GM19035 (cell line): Measurements from ENCODE around the gene KDELR3.

Experiments
- ATAC-seq: cut with Tn5 transposase; IDR thresholded peaks from one replicate; pipeline ENCODE4 v1.9.1; 2021; ENCODE audit not compliant: unreplicated experiment

Gene KDELR3

DNA sequence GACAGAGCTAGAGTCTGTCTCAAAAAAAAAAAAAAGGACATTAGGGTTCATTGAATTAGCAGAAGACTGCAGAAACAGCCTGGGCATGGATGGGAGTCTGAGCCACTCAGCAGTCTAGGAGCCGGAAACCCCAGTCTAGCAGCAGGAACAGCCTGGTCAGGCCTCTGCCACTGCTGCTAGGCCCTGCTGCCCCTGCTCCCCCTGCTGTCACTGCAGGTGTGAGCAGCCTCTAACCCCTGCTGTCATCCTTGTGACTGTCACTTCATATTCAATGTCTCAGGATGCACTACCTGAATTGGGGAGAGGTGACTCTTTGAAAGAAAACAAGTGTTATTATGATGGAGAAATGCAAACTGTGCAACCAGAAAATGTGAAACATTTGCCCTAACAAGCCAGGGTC is 45.2 kb downstream of the KDELR3 start:
- no peak for ATAC-seq

DNA sequence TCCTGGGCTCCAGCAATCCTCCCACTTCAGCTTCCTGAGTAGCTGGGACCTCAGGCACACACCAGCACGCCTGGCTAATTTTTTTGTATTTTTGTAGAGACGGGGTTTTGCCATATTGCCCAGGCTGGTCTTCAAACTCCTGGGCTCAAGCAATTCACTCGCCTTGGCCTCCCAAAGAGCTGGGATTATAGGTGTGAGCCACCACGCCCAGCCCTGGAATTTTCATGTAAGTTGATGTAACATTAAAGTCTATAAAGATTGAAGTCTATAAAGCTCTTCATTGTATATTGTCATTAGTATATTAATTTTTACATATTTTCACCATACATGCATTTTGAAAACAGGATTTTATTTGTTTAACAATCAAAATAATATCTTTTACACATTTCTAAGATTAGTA is 50.7 kb downstream of the KDELR3 start:
- no peak for ATAC-seq

DNA sequence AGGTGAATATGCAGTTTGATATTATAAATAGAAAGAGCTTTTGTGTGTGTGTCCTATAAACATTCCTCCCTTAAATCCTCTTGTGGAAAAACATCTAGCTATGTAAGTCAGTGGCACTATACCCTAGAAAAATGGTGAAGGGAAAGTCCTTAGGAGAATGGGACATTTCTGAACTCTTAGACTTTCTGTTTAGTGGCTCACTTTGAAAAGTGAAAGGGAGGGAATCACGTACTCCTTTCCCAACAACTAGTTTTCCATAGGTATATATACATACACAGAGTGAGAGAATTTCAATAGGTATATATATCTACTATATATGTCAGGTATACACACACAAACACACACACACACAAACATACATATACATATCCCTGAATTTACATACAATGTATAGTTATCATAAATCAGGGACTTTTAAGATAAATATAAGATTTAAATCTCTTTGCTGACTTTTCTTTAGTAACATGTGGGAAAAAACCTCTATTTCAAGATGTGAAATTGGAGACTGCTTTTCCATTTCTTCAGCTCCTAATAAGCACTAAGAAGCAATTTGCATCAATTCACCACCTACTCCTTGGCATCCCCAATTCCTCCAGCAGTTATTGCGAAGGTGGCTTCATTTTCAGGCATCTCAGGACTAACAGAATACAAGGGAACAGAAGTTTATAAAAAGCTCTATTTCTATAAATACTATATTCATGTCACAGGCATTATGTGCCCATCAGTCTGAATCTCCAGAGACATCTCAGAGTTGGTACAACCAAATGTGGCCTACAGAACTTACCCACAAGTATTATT is 51.8 kb downstream of the KDELR3 start:
- ATAC-seq = no peak

DNA sequence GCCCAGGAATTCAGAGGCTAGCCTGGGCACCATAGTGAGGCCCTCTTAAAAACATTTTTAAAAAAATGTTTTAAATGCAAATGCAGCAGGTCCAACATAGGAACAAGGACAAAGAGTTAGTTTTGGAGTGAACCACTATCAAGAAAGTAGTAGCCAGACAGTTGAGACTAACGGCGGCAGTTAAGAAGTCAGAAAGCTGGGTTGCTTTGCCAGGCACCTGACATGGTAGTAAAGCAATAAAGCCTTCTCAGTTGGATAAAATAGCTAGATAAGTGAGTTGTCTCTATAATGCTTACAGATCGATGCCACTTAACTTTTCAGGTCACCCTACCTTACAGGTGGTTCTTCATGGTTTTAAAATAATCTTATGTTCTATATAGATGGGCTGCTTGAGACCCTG is 55.1 kb downstream of the KDELR3 start:
- ATAC-seq = no peak

DNA sequence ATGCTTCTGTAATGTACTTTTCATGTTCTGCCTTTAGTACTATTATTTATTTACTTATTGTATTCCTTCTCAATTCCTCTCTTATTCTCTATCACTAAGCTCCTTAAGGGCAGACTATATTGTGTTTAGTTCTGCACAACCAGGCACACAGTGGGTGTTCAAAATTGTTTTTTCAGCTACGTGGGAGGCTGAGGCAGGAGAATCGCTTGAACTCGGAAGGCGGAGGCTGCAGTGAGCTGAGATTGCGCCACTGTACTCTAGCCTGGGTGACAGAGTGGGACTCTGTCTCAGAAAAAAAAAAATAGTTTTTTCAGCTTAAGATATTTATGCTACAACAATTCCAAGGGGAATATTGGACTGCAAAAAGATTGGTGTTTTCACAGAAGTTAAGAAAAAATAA is 55.6 kb downstream of the KDELR3 start:
- ATAC-seq = no peak

DNA sequence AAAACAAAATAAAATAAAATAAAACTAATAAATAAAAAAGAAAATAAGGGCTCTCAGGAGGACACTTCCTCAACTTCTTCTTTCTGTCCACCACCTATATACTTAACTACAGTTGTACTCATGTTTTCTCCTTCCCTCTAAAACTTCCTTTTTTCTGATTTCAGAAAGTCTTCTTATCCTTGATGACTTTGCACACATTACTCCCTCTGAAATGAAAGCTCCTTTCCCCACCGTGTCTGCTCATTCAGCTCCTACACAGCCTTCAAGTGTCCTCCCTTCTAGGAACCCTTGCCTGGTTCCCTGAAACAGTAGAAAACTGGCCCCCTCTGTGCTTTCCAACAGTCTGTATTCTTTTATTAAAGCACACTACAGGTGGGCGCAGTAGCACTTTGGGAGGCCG is 56.5 kb downstream of the KDELR3 start:
- no peak for ATAC-seq

DNA sequence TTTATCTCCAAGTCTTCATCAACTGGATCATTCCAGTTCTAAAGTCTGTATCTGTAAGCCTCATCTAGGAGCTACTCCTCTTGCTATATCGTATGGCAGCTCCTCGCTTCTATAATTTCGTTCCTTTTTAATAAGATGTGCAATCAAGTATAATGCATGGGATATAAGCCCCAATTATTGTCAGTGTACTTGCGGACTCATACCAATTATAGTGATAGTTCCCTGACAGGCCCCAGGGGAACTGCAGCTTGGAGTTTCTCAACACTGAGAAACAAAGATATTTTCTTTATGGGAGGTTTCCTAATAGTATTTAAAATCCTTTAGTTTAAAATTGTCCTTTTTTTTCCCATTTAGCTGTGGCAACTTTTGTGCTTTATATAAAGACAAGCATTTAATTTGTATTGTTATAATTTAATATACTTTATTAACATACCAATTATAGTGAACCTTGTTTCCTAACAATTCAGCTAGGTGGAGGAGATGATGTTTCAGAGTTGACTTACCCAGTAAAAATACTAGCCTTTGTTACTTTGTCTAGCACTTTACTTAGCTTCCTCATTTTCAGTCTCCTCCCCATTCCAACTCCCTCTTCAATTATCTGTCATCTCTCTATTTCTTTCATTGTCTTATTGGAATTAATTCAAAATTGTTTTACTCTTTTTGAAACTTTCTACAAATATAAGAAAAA is 63.5 kb downstream of the KDELR3 start:
- no peak for ATAC-seq
